Upper lobe of left lung (tissue), 4 donors: ENCODE results near the gene DOCK6.

Experiments used
- CTCF ChIP-seq, 6 experiments: fragments of 450-650 bp in 4 of 6; fragments of 200-600 bp in 2 of 6; sonication (generic) in 2 of 6; IDR thresholded peaks; one replicate each; pipeline ENCODE4 v1.5.1; 2016 to 2019; ENCODE audit warnings: antibody characterized with exemption in 6 of 6
- EP300 ChIP-seq, 4 donors: sonication (generic); formaldehyde crosslinking; IDR thresholded peaks; one replicate each; pipeline ENCODE4 v1.5.1; 2017; ENCODE audit warnings: antibody characterized with exemption in 4 of 4, control low read depth in 2 of 4
- POLR2A ChIP-seq, 4 donors: fragments of 450-650 bp; IDR thresholded peaks; one replicate each; pipeline ENCODE4 v1.5.1; 2016 to 2017; ENCODE audit warnings: antibody characterized with exemption in 4 of 4, mild to moderate bottlenecking in 2 of 4
- POLR2AphosphoS5 ChIP-seq, 2 donors: sonication (generic); formaldehyde crosslinking; IDR thresholded peaks; one replicate each; pipeline ENCODE4 v1.5.1; 2017; ENCODE audit warnings: antibody characterized with exemption in 2 of 2

GRCh38 chr19:11254666-11255065, 7.7 kb downstream of the DOCK6 start:
- TF ChIP-seq POLR2AphosphoS5 (IDR thresholded peaks at IDR 0.05), result no peak
- TF ChIP-seq POLR2A (IDR thresholded peaks at IDR 0.05), result no peak
- TF ChIP-seq CTCF (IDR thresholded peaks at IDR 0.05), result no peak
- no peak for TF ChIP-seq EP300 (IDR thresholded peaks at IDR 0.05)
